Measurements from ENCODE around the gene PPP3CA.
"Not testable (repeated sequence)": the region's sequence is repeated elsewhere in the genome, so short reads cannot be mapped to it uniquely, and the experiment has no call there.

Gene PPP3CA

DNA sequence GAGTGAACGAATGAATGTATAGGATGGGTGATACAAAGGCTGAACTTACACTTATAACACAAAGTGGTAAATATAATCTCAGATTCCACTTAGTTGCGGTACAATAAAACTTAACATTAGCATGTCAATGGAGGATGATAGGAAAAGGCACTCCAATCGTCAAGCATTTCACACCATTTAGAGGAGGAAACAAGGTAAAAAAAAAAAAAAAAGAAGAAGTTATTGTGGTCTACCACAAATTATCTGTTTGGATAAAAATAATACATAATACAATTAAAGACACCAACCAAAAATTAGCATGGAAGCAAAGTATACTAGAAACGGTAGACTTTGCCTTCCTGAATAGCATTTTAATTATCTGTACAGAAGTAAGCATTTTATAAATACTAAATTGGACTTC lies 205.5 kb downstream of the PPP3CA start:
- Histone ChIP-seq H3K9ac (ENCODE audit: low read depth, low read length) (no peak overlapping the region), H3K4me3 (ENCODE audit: low read depth, low read length) (no peak overlapping the region), H3K9me3 (ENCODE audit: control insufficient read depth, insufficient read depth, low read length) (no peaks in the 10 kb centered on the region), H3K4me1 (ENCODE audit: control insufficient read depth, insufficient read depth, low read length) (no peaks in the 10 kb centered on the region), H3K27me3 (ENCODE audit: control insufficient read depth, insufficient read depth, low read length) (no peaks in the 10 kb centered on the region), H3K36me3 (ENCODE audit: control insufficient read depth, insufficient read depth, low read length) (no peaks in the 10 kb centered on the region)

DNA sequence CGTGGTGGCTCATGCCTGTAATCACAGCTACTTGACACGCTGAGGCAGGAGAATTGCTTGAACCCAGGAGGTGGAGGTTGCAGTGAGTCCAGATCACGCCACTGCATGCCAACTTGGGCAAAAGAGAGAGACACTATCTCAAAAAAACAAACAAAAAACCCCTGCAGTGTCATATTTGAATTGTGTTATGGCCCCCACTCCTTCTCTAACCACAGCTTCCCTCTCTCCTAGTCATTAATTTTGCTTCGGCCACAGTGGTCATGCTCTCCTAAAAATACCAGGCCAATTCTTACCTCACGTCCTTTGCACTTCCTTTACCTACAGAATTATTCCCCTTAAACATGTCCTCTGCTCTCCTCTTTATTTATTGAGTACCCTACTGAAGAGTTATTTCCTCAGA lies 206.1 kb downstream of the PPP3CA start:
- no peaks in the 10 kb centered on the region for H3K4me1 ChIP-seq (ENCODE audit: control insufficient read depth, insufficient read depth, low read length)
- H3K4me3 ChIP-seq (ENCODE audit: low read depth, low read length) = no peak overlapping the region
- H3K9ac ChIP-seq (ENCODE audit: low read depth, low read length) = no peak overlapping the region
- no peaks in the 10 kb centered on the region for H3K9me3 ChIP-seq (ENCODE audit: control insufficient read depth, insufficient read depth, low read length)
- H3K36me3 ChIP-seq (ENCODE audit: control insufficient read depth, insufficient read depth, low read length) = no peaks in the 10 kb centered on the region
- H3K27me3 ChIP-seq (ENCODE audit: control insufficient read depth, insufficient read depth, low read length) = no peaks in the 10 kb centered on the region

DNA sequence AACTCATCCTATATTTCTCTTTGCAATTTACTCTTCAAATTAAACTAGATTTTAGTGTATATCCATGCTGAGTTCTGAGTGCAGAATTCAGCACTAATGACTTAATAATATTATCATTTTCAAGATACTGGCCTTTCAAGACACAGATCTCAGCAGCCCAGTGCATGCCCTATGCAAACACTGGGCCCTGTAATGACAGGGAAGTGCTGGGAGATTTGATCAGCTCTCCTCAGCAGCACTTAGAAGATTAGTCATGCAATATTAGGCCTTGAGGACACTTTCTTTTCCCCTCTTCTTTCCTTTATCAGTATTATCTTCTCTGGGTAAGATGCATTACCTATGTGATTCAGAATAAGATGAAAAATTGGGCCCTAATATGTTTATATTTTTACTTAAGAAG lies 207.1 kb downstream of the PPP3CA start:
- H3K4me3 ChIP-seq (ENCODE audit: low read depth, low read length) = no peak overlapping the region
- no peak overlapping the region for H3K9ac ChIP-seq (ENCODE audit: low read depth, low read length)
- no peaks in the 10 kb centered on the region for H3K9me3 ChIP-seq (ENCODE audit: control insufficient read depth, insufficient read depth, low read length)
- no peaks in the 10 kb centered on the region for H3K27me3 ChIP-seq (ENCODE audit: control insufficient read depth, insufficient read depth, low read length)
- H3K36me3 ChIP-seq (ENCODE audit: control insufficient read depth, insufficient read depth, low read length) = no peaks in the 10 kb centered on the region
- H3K4me1 ChIP-seq (ENCODE audit: control insufficient read depth, insufficient read depth, low read length) = no peaks in the 10 kb centered on the region

GRCh38 chr4:101136373-101137370 lies 210.7 kb downstream of the PPP3CA start:
- no peaks in the 10 kb centered on the region for H3K27me3 ChIP-seq (ENCODE audit: control insufficient read depth, insufficient read depth, low read length)
- H3K9me3 ChIP-seq (ENCODE audit: control insufficient read depth, insufficient read depth, low read length) = no peaks in the 10 kb centered on the region
- H3K4me1 ChIP-seq (ENCODE audit: control insufficient read depth, insufficient read depth, low read length) = no peaks in the 10 kb centered on the region
- H3K4me3 ChIP-seq (ENCODE audit: low read depth, low read length) = no peak overlapping the region
- no peak overlapping the region for H3K9ac ChIP-seq (ENCODE audit: low read depth, low read length)
- no peaks in the 10 kb centered on the region for H3K36me3 ChIP-seq (ENCODE audit: control insufficient read depth, insufficient read depth, low read length)

DNA sequence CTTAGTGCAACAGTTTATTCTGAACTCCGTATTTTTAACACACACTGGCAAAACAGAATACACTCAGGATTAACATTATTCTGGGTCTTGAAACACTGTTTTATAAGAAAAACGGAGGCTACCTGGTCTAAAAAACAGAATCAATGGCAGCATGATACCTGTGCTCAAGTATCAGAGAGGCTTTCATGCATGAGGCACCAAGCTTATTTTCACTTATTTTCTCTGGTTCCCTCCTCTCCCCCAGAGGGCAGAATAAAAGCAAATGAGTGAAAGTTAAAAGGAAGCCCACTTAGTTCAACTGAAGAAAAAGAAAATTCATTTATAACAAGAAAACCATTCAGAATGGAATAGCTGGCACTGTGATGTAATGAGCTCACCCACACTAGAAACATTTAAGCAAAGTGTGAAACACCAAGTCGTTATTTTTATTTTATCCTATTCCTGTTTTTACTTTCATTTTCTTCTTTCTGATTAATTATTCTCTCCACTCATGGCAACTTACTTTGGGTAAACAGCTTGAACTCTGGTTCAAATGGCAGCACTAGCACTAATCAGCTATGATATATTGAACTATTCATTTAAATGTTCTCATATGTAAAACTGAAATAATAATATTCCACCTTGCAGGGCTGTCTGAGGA lies 211.8 kb downstream of the PPP3CA start:
- Histone ChIP-seq H3K4me3 (ENCODE audit: low read depth, low read length) (no peak overlapping the region), H3K4me1 (ENCODE audit: control insufficient read depth, insufficient read depth, low read length) (no peaks in the 10 kb centered on the region), H3K36me3 (ENCODE audit: control insufficient read depth, insufficient read depth, low read length) (no peaks in the 10 kb centered on the region), H3K9me3 (ENCODE audit: control insufficient read depth, insufficient read depth, low read length) (no peaks in the 10 kb centered on the region), H3K27me3 (ENCODE audit: control insufficient read depth, insufficient read depth, low read length) (no peaks in the 10 kb centered on the region), H3K9ac (ENCODE audit: low read depth, low read length) (no peak overlapping the region)

DNA sequence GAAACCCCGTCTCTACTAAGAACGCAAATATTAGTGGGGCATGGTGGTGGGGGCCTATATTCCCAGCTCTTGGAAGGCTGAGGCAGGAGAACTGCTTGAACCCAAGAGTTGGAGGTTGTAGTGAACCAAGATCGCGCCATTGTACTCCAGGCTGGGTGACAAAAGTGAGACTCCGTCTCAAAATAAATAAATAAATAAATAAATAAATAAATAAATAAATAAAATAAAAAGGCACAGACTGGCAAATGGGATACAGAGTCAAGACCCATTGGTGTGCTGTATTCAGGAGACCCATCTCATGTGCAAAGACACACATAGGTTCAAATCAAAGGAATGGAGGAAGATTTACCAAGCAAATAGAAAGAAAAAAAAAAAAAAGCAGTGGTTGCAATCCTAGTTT lies 216.3 kb downstream of the PPP3CA start:
- H3K4me1 ChIP-seq (ENCODE audit: control insufficient read depth, insufficient read depth, low read length); H3K27me3 ChIP-seq (ENCODE audit: control insufficient read depth, insufficient read depth, low read length); H3K4me3 ChIP-seq (ENCODE audit: low read depth, low read length); H3K36me3 ChIP-seq (ENCODE audit: control insufficient read depth, insufficient read depth, low read length); H3K9me3 ChIP-seq (ENCODE audit: control insufficient read depth, insufficient read depth, low read length); H3K9ac ChIP-seq (ENCODE audit: low read depth, low read length): not testable (repeated sequence)

DNA sequence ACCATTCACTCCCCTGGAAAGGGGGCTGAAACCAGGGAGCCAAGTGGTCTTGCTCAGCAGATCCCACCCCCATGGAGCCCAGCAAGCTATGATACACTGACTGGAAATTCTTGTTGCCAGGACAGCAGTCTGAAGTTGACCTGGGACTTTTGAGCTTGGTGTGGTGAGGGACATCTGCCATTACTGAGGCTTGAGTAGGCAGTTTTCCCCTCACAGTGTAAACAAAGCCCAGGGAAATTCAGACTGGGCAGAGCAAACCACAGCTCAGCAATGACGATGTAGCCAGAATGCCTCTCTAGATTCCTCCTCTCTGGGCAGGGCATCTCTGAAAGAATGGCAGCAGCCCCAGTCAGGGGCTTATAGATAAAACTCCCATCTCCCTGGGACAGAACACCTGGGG lies 218.4 kb downstream of the PPP3CA start:
- H3K27me3 ChIP-seq (ENCODE audit: control insufficient read depth, insufficient read depth, low read length); H3K9me3 ChIP-seq (ENCODE audit: control insufficient read depth, insufficient read depth, low read length); H3K4me3 ChIP-seq (ENCODE audit: low read depth, low read length); H3K36me3 ChIP-seq (ENCODE audit: control insufficient read depth, insufficient read depth, low read length); H3K4me1 ChIP-seq (ENCODE audit: control insufficient read depth, insufficient read depth, low read length); H3K9ac ChIP-seq (ENCODE audit: low read depth, low read length): not testable (repeated sequence)

DNA sequence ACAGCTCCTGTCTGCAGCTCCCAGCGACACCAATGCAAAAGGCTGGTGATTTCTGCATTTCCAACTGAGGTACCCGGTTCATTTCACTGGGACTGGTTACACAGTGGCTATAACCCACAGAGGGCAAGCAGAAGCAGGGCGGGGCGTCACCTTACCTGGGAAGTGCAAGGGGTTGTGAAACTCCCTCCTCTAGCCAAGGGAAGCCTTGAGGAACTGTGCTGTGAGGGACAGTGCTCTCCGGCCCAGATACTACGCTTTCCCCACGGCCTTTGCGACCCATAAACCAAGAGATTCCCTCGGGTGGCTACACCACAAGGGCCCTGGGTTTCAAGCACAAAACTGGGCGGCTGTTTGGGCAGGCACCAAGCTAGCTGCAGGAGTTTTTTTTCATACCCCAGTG lies 218.9 kb downstream of the PPP3CA start:
- H3K4me3 ChIP-seq (ENCODE audit: low read depth, low read length) = no peak overlapping the region
- no peaks in the 10 kb centered on the region for H3K36me3 ChIP-seq (ENCODE audit: control insufficient read depth, insufficient read depth, low read length)
- no peaks in the 10 kb centered on the region for H3K9me3 ChIP-seq (ENCODE audit: control insufficient read depth, insufficient read depth, low read length)
- no peak overlapping the region for H3K9ac ChIP-seq (ENCODE audit: low read depth, low read length)
- no peaks in the 10 kb centered on the region for H3K27me3 ChIP-seq (ENCODE audit: control insufficient read depth, insufficient read depth, low read length)
- no peaks in the 10 kb centered on the region for H3K4me1 ChIP-seq (ENCODE audit: control insufficient read depth, insufficient read depth, low read length)

- H3K27me3 ChIP-seq (ENCODE audit: control insufficient read depth, insufficient read depth, low read length) = no peaks in the 10 kb centered on the region
- H3K36me3 ChIP-seq (ENCODE audit: control insufficient read depth, insufficient read depth, low read length) = no peaks in the 10 kb centered on the region
- H3K9ac ChIP-seq (ENCODE audit: low read depth, low read length) = no peak overlapping the region
- no peaks in the 10 kb centered on the region for H3K9me3 ChIP-seq (ENCODE audit: control insufficient read depth, insufficient read depth, low read length)
- H3K4me3 ChIP-seq (ENCODE audit: low read depth, low read length) = no peak overlapping the region
- no peaks in the 10 kb centered on the region for H3K4me1 ChIP-seq (ENCODE audit: control insufficient read depth, insufficient read depth, low read length)
Observed at GRCh38 chr4:101127176-101127790, 220.0 kb downstream of the PPP3CA start.

DNA sequence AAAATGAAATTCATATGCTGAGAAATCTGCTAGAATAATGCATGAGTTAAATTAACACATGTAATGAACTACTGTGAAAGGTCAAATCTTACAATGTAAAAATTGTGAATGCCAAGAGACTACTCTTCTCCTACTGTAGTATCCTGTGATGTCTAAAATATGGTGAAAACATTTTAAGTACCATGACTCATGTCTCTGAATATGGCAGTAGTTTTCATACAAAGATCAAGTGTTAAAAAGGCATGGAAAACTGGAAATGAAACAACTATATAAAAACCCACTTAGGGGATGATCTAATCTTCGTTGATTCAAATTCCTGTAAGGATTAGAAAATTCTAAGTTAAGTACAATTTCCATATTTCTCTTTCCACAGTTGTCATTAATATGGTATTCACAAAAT lies 221.3 kb downstream of the PPP3CA start:
- no peak overlapping the region for H3K9ac ChIP-seq (ENCODE audit: low read depth, low read length)
- H3K27me3 ChIP-seq (ENCODE audit: control insufficient read depth, insufficient read depth, low read length) = no peaks in the 10 kb centered on the region
- H3K4me3 ChIP-seq (ENCODE audit: low read depth, low read length) = no peak overlapping the region
- no peaks in the 10 kb centered on the region for H3K4me1 ChIP-seq (ENCODE audit: control insufficient read depth, insufficient read depth, low read length)
- no peaks in the 10 kb centered on the region for H3K9me3 ChIP-seq (ENCODE audit: control insufficient read depth, insufficient read depth, low read length)
- no peaks in the 10 kb centered on the region for H3K36me3 ChIP-seq (ENCODE audit: control insufficient read depth, insufficient read depth, low read length)

GRCh38 chr4:101125045-101125942 lies 222.0 kb downstream of the PPP3CA start:
- Histone ChIP-seq H3K4me1 (ENCODE audit: control insufficient read depth, insufficient read depth, low read length) (no peaks in the 10 kb centered on the region), H3K36me3 (ENCODE audit: control insufficient read depth, insufficient read depth, low read length) (no peaks in the 10 kb centered on the region), H3K9ac (ENCODE audit: low read depth, low read length) (no peak overlapping the region)

More at GRCh38 chr4:101125045-101125942, 222.0 kb downstream of the PPP3CA start:
- Histone ChIP-seq H3K4me3 (ENCODE audit: low read depth, low read length) (no peak overlapping the region), H3K9me3 (ENCODE audit: control insufficient read depth, insufficient read depth, low read length) (no peaks in the 10 kb centered on the region), H3K27me3 (ENCODE audit: control insufficient read depth, insufficient read depth, low read length) (no peaks in the 10 kb centered on the region)
